ENCODE measurements around the gene ASH1L.
"Not testable (repeated sequence)": the region's sequence is repeated elsewhere in the genome, so short reads cannot be mapped to it uniquely, and the experiment has no call there.

The ASH1L gene

DNA sequence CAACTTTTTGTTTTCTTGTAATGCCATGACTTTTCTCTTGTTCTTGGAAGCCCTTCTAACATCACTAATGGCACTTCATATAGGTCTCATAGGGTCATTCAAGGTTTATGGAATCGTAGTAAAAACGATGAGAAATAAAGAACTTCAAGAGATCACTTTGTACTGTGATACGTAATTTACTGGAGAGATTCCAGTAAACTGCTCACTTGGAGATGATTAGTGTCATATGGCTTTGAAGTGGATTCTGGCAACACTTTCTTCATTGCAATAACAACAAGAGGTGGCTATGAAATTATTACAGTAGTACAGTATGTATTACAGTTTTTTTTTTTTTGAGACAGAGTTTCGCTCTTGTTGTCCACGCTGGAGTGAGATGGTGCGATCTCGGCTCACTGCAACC is 138.5 kb downstream of the ASH1L start:
- no peak overlapping the region for H3K4me3 ChIP-seq (ENCODE audit: low read depth, low read length)
- no peak for DNase-seq (ENCODE audit: low read depth)
- no peak for TF ChIP-seq POLR2A (IDR thresholded peaks at IDR 0.05; ENCODE audit: extremely low read depth, insufficient read length)
- TF ChIP-seq, protein P1, sequence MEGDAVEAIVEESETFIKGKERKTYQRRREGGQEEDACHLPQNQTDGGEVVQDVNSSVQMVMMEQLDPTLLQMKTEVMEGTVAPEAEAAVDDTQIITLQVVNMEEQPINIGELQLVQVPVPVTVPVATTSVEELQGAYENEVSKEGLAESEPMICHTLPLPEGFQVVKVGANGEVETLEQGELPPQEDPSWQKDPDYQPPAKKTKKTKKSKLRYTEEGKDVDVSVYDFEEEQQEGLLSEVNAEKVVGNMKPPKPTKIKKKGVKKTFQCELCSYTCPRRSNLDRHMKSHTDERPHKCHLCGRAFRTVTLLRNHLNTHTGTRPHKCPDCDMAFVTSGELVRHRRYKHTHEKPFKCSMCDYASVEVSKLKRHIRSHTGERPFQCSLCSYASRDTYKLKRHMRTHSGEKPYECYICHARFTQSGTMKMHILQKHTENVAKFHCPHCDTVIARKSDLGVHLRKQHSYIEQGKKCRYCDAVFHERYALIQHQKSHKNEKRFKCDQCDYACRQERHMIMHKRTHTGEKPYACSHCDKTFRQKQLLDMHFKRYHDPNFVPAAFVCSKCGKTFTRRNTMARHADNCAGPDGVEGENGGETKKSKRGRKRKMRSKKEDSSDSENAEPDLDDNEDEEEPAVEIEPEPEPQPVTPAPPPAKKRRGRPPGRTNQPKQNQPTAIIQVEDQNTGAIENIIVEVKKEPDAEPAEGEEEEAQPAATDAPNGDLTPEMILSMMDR (IDR thresholded peaks at IDR 0.05; ENCODE audit: low read depth, low read length), result no peak
- TF ChIP-seq MYC (IDR thresholded peaks at IDR 0.05; ENCODE audit: low read depth, low read length), result no peak
- TF ChIP-seq, protein P2, sequence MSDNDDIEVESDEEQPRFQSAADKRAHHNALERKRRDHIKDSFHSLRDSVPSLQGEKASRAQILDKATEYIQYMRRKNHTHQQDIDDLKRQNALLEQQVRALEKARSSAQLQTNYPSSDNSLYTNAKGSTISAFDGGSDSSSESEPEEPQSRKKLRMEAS (IDR thresholded peaks at IDR 0.05; ENCODE audit: low read depth, low read length), result no peak

DNA sequence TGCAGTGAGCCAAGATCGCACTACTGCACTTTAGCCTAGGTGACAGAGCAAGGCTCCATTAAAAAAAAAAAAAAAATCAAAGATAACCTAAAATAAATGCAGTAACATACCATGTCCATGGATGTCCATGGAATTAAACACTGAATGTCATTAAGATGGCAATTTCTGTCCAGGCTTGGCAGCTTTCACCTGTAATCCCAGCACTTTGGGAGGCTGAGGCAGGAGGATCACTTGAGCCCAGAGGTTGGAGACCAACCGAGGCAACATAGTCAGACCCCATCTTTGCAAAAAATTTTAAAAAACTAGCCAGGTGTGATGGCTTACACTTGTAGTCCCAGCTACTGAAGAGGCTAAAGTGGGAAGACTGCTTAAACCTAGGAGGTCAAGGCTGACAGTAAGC is 141.8 kb downstream of the ASH1L start:
- DNase-seq (ENCODE audit: low read depth), result no peak
- no peak for TF ChIP-seq POLR2A (IDR thresholded peaks at IDR 0.05; ENCODE audit: extremely low read depth, insufficient read length)
- no peak for TF ChIP-seq MYC (IDR thresholded peaks at IDR 0.05; ENCODE audit: low read depth, low read length)
- TF ChIP-seq, protein P1 (IDR thresholded peaks at IDR 0.05; ENCODE audit: low read depth, low read length), result no peak
- TF ChIP-seq, protein P2 (IDR thresholded peaks at IDR 0.05; ENCODE audit: low read depth, low read length), result no peak
- no peak overlapping the region for H3K4me3 ChIP-seq (ENCODE audit: low read depth, low read length)

DNA sequence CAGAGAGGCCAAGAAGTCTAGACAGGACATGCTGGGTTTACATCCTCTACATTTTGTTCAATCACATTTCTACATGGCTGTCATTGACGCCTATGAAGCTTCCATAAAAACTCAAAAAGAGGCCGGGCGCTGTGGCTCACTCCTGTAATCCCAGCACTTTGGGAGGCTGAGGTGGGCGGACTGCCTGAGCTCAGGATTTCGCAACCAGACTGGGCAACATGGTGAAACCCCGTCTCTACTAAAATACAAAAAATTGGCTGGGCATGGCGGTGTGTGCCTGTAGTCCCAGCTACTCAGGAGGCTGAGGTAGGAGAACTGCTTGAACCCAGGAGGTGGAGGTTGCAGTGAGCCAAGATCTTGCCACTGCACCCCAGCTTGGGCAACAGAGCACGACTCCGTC is 150.8 kb downstream of the ASH1L start:
- DNase-seq (ENCODE audit: low read depth); H3K4me3 ChIP-seq (ENCODE audit: low read depth, low read length): not testable (repeated sequence)

DNA sequence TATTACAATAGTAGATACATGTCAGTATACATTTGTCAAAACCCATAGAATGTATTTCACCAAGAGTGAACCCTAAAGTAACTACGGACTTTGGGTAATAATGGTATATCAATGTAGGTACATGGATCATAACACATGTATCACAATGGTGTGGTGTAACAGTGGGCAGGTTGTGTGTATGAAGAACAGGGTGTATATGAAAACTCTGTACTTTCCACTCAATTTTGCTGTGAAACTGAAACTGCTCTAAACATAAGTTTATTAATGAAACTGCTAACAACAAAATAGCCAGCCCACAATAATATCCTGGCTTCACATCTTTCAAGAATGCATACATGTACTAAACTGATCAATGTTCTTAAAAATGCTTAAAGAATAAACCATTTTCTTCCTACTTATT is 151.7 kb downstream of the ASH1L start:
- no peak for DNase-seq (ENCODE audit: low read depth)
- TF ChIP-seq MYC (IDR thresholded peaks at IDR 0.05; ENCODE audit: low read depth, low read length) (no peak), POLR2A (IDR thresholded peaks at IDR 0.05; ENCODE audit: extremely low read depth, insufficient read length) (no peak)
- TF ChIP-seq, protein P2 (IDR thresholded peaks at IDR 0.05; ENCODE audit: low read depth, low read length), result no peak
- TF ChIP-seq, protein P1 (IDR thresholded peaks at IDR 0.05; ENCODE audit: low read depth, low read length), result no peak
- no peak overlapping the region for H3K4me3 ChIP-seq (ENCODE audit: low read depth, low read length)

DNA sequence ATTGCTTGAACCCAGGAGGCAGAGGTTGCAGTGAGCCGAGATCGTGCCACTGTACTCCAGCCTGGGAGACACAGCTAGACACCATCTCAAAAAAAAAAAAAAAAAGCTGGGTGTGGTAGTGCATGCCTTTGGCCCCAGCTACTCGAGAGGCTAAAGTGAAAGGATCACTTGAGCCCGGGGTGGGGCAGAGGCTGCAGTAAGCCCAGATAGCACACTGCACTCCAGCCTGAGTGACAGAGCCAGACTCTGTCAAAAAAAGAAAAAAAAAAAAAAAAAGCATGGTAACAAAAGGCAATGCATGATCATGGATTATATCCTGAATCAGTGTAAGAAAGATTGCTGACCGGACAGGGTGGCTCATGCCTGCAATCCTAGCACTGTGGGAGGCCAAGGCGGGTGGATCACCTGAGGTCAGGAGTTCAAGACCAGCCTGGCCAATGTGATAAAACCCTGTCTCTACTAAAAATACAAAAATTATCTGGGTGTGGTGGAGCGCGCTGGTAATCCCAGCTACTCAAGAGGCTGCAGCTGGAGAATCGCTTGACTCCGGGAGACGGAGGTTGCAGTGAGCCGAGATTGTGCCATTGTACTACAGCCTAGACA is 165.6 kb downstream of the ASH1L start:
- H3K4me3 ChIP-seq (ENCODE audit: low read depth, low read length), result no peak overlapping the region
- no peak for DNase-seq (ENCODE audit: low read depth)
- TF ChIP-seq, protein P2 (IDR thresholded peaks at IDR 0.05; ENCODE audit: low read depth, low read length), result no peak

DNA sequence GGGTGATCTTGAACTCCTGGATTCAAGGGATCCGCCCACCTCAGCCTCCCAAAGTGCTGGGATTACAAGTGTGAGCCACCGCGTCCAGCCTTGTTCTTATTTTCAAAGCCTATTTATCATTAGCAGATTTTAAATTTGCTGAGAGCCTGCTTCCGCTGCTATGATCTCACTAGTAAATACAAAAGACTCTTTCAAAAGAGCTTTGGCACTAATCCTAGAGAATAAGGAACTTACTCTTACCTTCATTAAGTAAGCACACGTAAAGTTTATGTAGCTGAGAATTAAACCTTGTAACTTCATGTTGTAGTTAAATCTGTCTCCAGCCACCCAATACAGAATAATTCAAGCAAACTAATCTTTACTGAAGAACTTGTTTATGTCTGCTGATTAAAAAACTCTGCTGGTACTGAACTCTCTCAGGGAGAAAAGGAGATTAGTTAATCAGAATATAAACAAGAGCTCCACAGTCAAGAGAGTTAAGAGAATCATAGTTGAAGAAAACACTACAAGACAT is 169.6 kb downstream of the ASH1L start:
- no peak overlapping the region for H3K4me3 ChIP-seq (ENCODE audit: low read depth, low read length)
- no peak for DNase-seq (ENCODE audit: low read depth)
- TF ChIP-seq POLR2A (IDR thresholded peaks at IDR 0.05; ENCODE audit: extremely low read depth, insufficient read length) (no peak), MYC (IDR thresholded peaks at IDR 0.05; ENCODE audit: low read depth, low read length) (no peak)
- TF ChIP-seq, protein P2 (IDR thresholded peaks at IDR 0.05; ENCODE audit: low read depth, low read length), result no peak
- TF ChIP-seq, protein P1 (IDR thresholded peaks at IDR 0.05; ENCODE audit: low read depth, low read length), result no peak

DNA sequence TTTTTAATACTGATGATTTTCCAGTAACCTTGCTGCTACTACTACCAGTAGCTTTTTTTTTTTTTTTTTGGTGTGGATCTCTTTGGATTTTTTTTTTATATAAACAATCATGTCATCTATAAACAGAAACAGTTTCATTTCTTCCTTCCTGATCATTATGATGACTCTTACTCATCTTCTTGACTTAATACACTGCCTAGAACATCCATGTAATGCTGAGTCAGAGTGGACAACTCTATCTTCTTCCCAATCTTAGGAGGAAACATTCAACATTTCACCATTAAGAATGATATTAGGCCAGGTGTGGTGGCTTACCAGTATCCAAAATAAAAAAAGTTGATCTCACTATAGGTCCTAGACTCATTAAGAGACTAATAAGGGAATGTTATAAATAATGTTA is 172.8 kb downstream of the ASH1L start:
- TF ChIP-seq, protein P2 (IDR thresholded peaks at IDR 0.05; ENCODE audit: low read depth, low read length), result no peak
- TF ChIP-seq MYC (IDR thresholded peaks at IDR 0.05; ENCODE audit: low read depth, low read length), result no peak
- no peak for TF ChIP-seq POLR2A (IDR thresholded peaks at IDR 0.05; ENCODE audit: extremely low read depth, insufficient read length)
- TF ChIP-seq, protein P1 (IDR thresholded peaks at IDR 0.05; ENCODE audit: low read depth, low read length), result no peak
- no peak overlapping the region for H3K4me3 ChIP-seq (ENCODE audit: low read depth, low read length)
- no peak for DNase-seq (ENCODE audit: low read depth)

DNA sequence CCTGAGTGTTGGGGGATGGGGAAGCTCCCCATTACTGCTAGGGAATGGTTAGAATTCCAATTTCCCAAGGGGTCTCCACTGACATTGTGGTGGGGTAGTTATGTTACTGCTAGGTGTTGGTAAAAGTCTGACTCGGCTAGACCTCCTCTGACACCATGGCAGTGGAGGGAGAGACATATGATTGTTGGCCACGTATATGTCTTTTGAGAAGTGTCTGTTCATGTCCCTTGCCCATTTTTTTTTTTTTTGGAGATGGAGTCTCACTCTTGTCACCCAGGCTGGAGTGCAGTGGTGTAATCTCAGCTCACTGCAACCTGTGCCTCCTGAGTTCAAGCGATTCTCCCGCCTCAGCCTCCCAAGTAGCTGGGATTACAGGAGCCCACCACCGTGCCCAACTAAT is 176.8 kb downstream of the ASH1L start:
- not testable (repeated sequence) for H3K4me3 ChIP-seq (ENCODE audit: low read depth, low read length); DNase-seq (ENCODE audit: low read depth)
